Right lobe of liver (tissue), 6 donors: ENCODE results near the gene RASL10A. TPM values are rescaled to one million over a fixed set of nuclear protein-coding genes. Genes with fewer than 3 reads are reported as not detected.

Experiments
- ATAC-seq, 4 donors: fragments of 200-7000 bp; cut with Tn5 transposase; one replicate each; pipeline ENCODE4 v1.9.1; 2020; ENCODE audit warnings: mild to moderate bottlenecking in 4 of 4, moderate library complexity in 4 of 4
- DNase-seq, 3 donors: peaks; one replicate each; pipeline ENCODE4 v3.0.0-alpha.2; 2020
- H3K27ac ChIP-seq, 3 donors: fragments of 200-600 bp; one replicate each; pipeline ENCODE4 v1.8.0; 2022
- H3K27me3 ChIP-seq, 2 donors: fragments of 200-600 bp; one replicate each; pipeline ENCODE4 v1.8.0; 2022
- H3K36me3 ChIP-seq, 4 donors: fragments of 200-600 bp; sonication (generic) in 1 of 4; one replicate each; pipeline versions ENCODE4 v1.5.1 to v1.8.0; 2017 to 2022; ENCODE audit warnings: control low read depth in 1 of 4
- H3K4me1 ChIP-seq, 4 donors: fragments of 200-600 bp; sonication (generic) in 1 of 4; one replicate each; pipeline versions ENCODE4 v1.5.1 to v1.8.0; 2017 to 2022; ENCODE audit warnings: control low read depth in 1 of 4
- H3K4me3 ChIP-seq, 3 donors: fragments of 200-600 bp; one replicate each; pipeline ENCODE4 v1.8.0; 2022
- H3K9me3 ChIP-seq, 4 donors: fragments of 200-600 bp; sonication (generic) in 1 of 4; one replicate each; pipeline versions ENCODE4 v1.5.1 to v1.8.0; 2017 to 2022; ENCODE audit warnings: control low read depth in 1 of 4
- CTCF ChIP-seq, 4 donors: fragments of 200-600 bp in 3 of 4; fragments of 450-650 bp in 1 of 4; IDR thresholded peaks; one replicate each; pipeline versions ENCODE4 v1.5.1 to v1.8.0; 2016 to 2022; ENCODE audit warnings: antibody characterized with exemption in 4 of 4, mild to moderate bottlenecking in 2 of 4
- POLR2A ChIP-seq: fragments of 450-650 bp; IDR thresholded peaks from one replicate; pipeline ENCODE4 v1.6.1; 2017; ENCODE audit warnings: antibody characterized with exemption, mild to moderate bottlenecking
- WGBS: methylation state at CpG from one replicate; pipeline ENCODE4 v1.1.6; 2018; ENCODE audit warnings: low coverage, low lambda C conversion rate; ENCODE audit not compliant: insufficient coverage; ENCODE audit errors: missing lambda C conversion rate; 5-methylcytosine and 5-hydroxymethylcytosine counted together
- intact Hi-C, 2 donors: fragments of 100-400 bp; cut with DNase I; formaldehyde crosslinking; loops; one replicate each; pipeline versions ENCODE4 v1.11.2 to v1.14.1; 2022
- total RNA-seq, 6 experiments: library from RNA; depleted of rRNA in 2 of 6; stranded (reverse); fragments of >200 nt in 2 of 6; fragmentation: NEBNext Ultra II Directional in 3 of 6; extraction: Animal tissue kit (Norgen Biotek cat#: 25700) in 3 of 6; gene quantifications; one replicate each; pipeline versions ENCODE4 v1.1.0 to v1.2.4, GENCODE V29; 2016 to 2023
- donor health status: DM: no; HTN: yes; CAD: no.
- donor health status: DM: no; HTN: no; CAD: no.
- donor health status: DM: no; HTN: no; CAD: no.
- donor health status: DM: no; HTN: yes; CAD: no.
- donor health status: DM: no; HTN: yes; CAD: no.

RASL10A gene
- total RNA-seq, 6 experiments from 2014 or later: 0.32 to 1.2 (median 0.87) TPM

GRCh38 chr22:29291215-29291614 is 24.3 kb downstream of the RASL10A start:
- TF ChIP-seq CTCF (IDR thresholded peaks at IDR 0.05): no peak
- TF ChIP-seq POLR2A: no peak
- Histone ChIP-seq H3K4me1 (no peaks in the 10 kb centered on the region), H3K9me3 (no peaks in the 10 kb centered on the region), H3K36me3 (peaks cover 28 to 100% (median 64%) of the 10 kb centered on the region in 4 donors), H3K27ac (no peak overlapping the region), H3K27me3 (no peaks in the 10 kb centered on the region), H3K4me3 (no peak overlapping the region)
- 73% methylated on average over 6 of the region's 7 CpGs for WGBS
- intact Hi-C loops: no loop called here
- DNase-seq (no peak), ATAC-seq (no peak)

GRCh38 chr22:29290061-29290460 is 25.4 kb downstream of the RASL10A start:
- Histone ChIP-seq H3K4me1 (no peaks in the 10 kb centered on the region), H3K27me3 (no peaks in the 10 kb centered on the region), H3K36me3 (peaks cover 27 to 100% (median 64%) of the 10 kb centered on the region in 4 donors), H3K9me3 (no peaks in the 10 kb centered on the region), H3K27ac (no peak overlapping the region), H3K4me3 (no peak overlapping the region)
- ATAC-seq: no peak
- intact Hi-C loops: no loop called here
- WGBS: 62% methylated on average over 5 of the region's 5 CpGs
- no peak for DNase-seq
- TF ChIP-seq POLR2A (no peak), CTCF (IDR thresholded peaks at IDR 0.05) (no peak)

GRCh38 chr22:29288837-29289236 is 26.7 kb downstream of the RASL10A start:
- intact Hi-C loops: no loop called here
- peaks cover 29 to 100% (median 65%) of the 10 kb centered on the region in 4 donors for H3K36me3 ChIP-seq
- H3K27me3 ChIP-seq: no peaks in the 10 kb centered on the region
- no peak for DNase-seq
- H3K4me3 ChIP-seq: no peak overlapping the region
- no peak overlapping the region for H3K27ac ChIP-seq
- ATAC-seq: no peak
- no peaks in the 10 kb centered on the region for H3K4me1 ChIP-seq
- H3K9me3 ChIP-seq: no peaks in the 10 kb centered on the region
- WGBS: 69% methylated on average over 2 of the region's 2 CpGs
- TF ChIP-seq CTCF (IDR thresholded peaks at IDR 0.05): no peak
- TF ChIP-seq POLR2A: no peak

GRCh38 chr22:29284196-29284595 is 31.3 kb downstream of the RASL10A start:
- Histone ChIP-seq H3K27ac (no peak overlapping the region), H3K4me1 (no peaks in the 10 kb centered on the region), H3K9me3 (no peaks in the 10 kb centered on the region), H3K4me3 (no peak overlapping the region), H3K36me3 (peaks cover 27 to 100% (median 62%) of the 10 kb centered on the region in 4 donors), H3K27me3 (no peaks in the 10 kb centered on the region)
- TF ChIP-seq POLR2A (no peak), CTCF (IDR thresholded peaks at IDR 0.05) (no peak)
- no peak for DNase-seq
- no peak for ATAC-seq
- intact Hi-C loops: no loop called here
- 100% methylated on average over 1 of the region's 3 CpGs for WGBS

GRCh38 chr22:29277927-29278326 is 37.6 kb downstream of the RASL10A start:
- Histone ChIP-seq H3K27ac (no peak overlapping the region), H3K4me1 (peaks cover 0 to 39% (median 13%) of the 10 kb centered on the region in 4 donors), H3K36me3 (peaks cover 15 to 95% (median 54%) of the 10 kb centered on the region in 4 donors), H3K9me3 (no peaks in the 10 kb centered on the region), H3K4me3 (no peak overlapping the region), H3K27me3 (no peaks in the 10 kb centered on the region)
- ATAC-seq (no peak), DNase-seq (no peak)
- TF ChIP-seq CTCF (IDR thresholded peaks at IDR 0.05) (no peak), POLR2A (no peak)
- intact Hi-C loops: no loop called here
- 100% methylated on average over 1 of the region's 1 CpG for WGBS
